ENCODE results near the gene DDX39B.

Gene DDX39B

DNA sequence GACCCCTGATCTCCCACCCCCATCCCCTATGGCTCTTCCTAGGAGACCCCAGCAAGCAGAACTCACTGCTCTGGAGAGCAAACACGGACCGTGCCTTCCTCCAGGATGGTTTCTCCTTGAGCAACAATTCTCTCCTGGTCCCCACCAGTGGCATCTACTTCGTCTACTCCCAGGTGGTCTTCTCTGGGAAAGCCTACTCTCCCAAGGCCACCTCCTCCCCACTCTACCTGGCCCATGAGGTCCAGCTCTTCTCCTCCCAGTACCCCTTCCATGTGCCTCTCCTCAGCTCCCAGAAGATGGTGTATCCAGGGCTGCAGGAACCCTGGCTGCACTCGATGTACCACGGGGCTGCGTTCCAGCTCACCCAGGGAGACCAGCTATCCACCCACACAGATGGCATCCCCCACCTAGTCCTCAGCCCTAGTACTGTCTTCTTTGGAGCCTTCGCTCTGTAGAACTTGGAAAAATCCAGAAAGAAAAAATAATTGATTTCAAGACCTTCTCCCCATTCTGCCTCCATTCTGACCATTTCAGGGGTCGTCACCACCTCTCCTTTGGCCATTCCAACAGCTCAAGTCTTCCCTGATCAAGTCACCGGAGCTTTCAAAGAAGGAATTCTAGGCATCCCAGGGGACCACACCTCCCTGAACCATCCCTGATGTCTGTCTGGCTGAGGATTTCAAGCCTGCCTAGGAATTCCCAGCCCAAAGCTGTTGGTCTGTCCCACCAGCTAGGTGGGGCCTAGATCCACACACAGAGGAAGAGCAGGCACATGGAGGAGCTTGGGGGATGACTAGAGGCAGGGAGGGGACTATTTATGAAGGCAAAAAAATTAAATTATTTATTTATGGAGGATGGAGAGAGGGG, 31.7 kb upstream of the DDX39B start:
- H3K27ac ChIP-seq, result no peak overlapping the region
- TF ChIP-seq, protein P1, sequence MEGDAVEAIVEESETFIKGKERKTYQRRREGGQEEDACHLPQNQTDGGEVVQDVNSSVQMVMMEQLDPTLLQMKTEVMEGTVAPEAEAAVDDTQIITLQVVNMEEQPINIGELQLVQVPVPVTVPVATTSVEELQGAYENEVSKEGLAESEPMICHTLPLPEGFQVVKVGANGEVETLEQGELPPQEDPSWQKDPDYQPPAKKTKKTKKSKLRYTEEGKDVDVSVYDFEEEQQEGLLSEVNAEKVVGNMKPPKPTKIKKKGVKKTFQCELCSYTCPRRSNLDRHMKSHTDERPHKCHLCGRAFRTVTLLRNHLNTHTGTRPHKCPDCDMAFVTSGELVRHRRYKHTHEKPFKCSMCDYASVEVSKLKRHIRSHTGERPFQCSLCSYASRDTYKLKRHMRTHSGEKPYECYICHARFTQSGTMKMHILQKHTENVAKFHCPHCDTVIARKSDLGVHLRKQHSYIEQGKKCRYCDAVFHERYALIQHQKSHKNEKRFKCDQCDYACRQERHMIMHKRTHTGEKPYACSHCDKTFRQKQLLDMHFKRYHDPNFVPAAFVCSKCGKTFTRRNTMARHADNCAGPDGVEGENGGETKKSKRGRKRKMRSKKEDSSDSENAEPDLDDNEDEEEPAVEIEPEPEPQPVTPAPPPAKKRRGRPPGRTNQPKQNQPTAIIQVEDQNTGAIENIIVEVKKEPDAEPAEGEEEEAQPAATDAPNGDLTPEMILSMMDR (conservative IDR thresholded peaks at IDR 0.05), result no peak

DNA sequence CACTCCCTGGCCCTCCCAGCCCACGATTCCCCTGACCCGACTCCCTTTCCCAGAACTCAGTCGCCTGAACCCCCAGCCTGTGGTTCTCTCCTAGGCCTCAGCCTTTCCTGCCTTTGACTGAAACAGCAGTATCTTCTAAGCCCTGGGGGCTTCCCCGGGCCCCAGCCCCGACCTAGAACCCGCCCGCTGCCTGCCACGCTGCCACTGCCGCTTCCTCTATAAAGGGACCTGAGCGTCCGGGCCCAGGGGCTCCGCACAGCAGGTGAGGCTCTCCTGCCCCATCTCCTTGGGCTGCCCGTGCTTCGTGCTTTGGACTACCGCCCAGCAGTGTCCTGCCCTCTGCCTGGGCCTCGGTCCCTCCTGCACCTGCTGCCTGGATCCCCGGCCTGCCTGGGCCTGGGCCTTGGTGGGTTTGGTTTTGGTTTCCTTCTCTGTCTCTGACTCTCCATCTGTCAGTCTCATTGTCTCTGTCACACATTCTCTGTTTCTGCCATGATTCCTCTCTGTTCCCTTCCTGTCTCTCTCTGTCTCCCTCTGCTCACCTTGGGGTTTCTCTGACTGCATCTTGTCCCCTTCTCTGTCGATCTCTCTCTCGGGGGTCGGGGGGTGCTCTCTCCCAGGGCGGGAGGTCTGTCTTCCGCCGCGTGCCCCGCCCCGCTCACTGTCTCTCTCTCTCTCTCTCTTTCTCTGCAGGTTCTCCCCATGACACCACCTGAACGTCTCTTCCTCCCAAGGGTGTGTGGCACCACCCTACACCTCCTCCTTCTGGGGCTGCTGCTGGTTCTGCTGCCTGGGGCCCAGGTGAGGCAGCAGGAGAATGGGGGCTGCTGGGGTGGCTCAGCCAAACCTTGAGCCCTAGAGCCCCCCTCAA, 30.5 kb upstream of the DDX39B start, which contains the start of gene LTA:
Gene LTA, plus strand, starts transcription at position 249 of the 871 bp plus-strand sequence. Its CDS starts 454 bp downstream, at position 703.
- no peak within 1 kb of the TSS for H3K27ac ChIP-seq
- TF ChIP-seq, protein P1 (conservative IDR thresholded peaks at IDR 0.05), result no peak

DNA sequence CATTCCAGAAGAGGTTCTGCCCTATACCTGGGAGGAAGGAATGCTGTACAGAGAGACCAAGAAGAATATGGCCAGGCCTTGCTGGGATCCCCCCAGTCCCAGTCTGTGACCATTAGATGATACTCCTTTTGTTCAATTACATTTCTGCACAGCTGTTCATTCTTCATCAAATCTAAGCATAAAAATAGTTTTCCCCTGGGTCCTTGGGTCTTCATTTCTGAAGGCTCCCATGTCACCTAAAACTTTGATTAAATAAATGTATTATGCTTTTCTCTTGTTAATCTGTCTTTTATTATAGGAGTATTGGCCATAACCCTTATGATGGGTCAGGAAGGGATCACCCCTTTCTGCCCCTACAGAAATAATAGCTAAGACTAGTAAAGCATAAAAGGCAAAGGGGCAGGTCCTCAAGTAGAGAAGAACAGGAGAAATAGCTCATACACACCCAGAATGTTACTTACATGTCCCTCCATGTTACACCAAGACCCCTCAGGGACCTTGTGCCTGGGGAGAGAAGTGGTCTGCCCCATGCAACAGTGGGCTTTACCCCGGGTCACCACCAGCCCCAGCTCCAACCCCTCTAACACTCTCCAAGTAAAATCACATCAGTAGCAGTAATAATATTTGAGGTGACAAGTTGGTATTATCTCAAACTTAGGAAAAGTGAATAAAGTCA, 28.2 kb upstream of the DDX39B start:
- no peak overlapping the region for H3K27ac ChIP-seq
- TF ChIP-seq, protein P1 (conservative IDR thresholded peaks at IDR 0.05), result no peak

DNA sequence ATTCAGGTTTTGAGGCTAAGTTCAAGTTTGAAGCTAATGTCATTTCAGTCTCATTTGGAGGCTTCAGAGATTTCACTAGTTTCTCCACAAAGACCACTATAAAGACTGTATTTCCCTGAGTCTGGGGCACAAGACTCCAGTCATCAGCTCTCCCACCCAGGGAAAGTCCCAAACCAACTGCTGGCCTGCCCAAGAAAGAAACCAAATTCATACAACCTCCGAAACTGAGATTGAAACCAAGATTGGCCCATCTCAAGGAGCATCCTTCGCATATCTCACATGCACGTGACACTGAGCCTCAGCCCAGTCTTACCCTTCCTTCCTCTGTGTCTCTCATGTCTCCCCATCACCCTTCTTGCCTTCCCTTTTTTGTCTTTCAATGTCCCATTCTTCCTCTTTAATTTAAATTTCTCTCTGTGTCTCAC, 26.7 kb upstream of the DDX39B start:
- TF ChIP-seq, protein P1 (conservative IDR thresholded peaks at IDR 0.05), result no peak
- H3K27ac ChIP-seq, result no peak overlapping the region

DNA sequence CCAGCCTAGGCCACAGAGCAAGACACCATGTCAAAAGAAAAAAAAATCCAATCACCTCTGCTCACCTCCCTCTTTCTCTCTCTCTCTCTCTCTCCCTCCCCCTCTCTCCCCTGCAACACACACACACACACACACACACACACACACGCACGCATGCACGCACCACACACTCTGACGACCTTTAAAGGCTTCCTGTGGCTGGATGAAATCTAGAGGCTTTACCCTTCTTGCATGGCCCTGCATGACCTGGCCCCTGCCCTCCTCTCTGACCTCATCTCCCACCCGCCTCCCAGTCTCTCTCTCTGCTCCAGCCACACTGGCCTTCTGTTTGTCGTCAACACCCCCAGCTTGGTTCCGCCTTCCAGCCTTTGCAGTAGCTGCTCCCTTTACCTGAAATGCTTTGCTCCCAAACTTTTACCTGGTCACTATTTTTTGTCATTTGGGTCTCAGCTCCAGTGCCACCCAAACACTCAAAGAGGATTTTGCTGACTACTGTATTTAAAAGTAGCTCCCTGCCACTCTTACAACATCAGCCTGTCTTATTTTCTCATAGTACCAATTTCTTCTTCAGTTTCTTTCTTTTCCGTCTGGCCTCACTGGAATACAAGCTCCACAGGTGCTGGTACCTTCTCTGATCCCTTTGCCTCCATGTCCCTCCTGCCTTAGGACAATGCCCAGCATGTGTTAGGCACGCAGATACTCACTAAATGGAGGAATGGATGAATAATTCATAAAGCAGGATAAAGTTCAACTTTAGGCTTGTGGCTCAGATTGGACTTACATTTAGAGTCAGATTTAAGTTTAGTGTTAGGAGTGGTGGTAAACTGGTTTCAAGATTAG, 25.9 kb upstream of the DDX39B start:
- TF ChIP-seq, protein P1 (conservative IDR thresholded peaks at IDR 0.05), result no peak
- H3K27ac ChIP-seq, result no peak overlapping the region

DNA sequence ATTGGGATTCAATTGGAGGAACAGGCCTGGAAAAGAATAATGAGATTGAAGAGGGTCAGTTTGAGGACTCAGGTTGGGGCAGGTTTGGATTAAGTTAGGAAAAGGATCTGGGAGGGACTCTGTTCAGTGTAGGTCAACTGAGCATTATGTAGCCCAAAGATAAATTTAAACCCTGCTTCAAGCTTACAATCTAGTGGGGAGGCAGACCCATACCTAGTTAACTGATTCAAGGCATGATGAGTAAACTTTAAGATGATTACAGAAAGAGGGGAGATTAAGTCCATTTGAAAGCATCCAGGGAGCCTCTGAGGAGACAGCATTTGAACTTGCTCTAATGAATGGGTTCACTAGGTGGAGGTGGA, 18.9 kb upstream of the DDX39B start:
- H3K27ac ChIP-seq, result no peak overlapping the region
- TF ChIP-seq, protein P1 (conservative IDR thresholded peaks at IDR 0.05), result no peak

Data from VCaP (cell line).